GM21515 (cell line): ENCODE data around the gene SLC22A5.
"Not testable (repeated sequence)": the region's sequence is repeated elsewhere in the genome, so short reads cannot be mapped to it uniquely, and the experiment has no call there.

Experiments
- ATAC-seq: cut with Tn5 transposase; IDR thresholded peaks from one replicate; pipeline ENCODE4 v1.9.1; 2021; ENCODE audit not compliant: unreplicated experiment

Gene SLC22A5

GRCh38 chr5:132426525-132427138 lies 57.1 kb downstream of the SLC22A5 start:
- ATAC-seq = peak; percentile 35

- ATAC-seq = no peak
Observed at GRCh38 chr5:132427281-132428146, 58.0 kb downstream of the SLC22A5 start.

GRCh38 chr5:132428147-132428482 lies 58.6 kb downstream of the SLC22A5 start:
- ATAC-seq = no peak

- ATAC-seq = no peak
Observed at GRCh38 chr5:132428484-132429462, 59.3 kb downstream of the SLC22A5 start.

- no peak for ATAC-seq
Observed at GRCh38 chr5:132429463-132430440, 60.2 kb downstream of the SLC22A5 start.

- ATAC-seq = no peak
Observed at GRCh38 chr5:132430746-132431145, 61.2 kb downstream of the SLC22A5 start.

GRCh38 chr5:132431632-132432031 lies 62.1 kb downstream of the SLC22A5 start:
- no peak for ATAC-seq

- no peak for ATAC-seq
Observed at GRCh38 chr5:132433141-132433540, 63.6 kb downstream of the SLC22A5 start.

GRCh38 chr5:132434416-132435286 lies 65.1 kb downstream of the SLC22A5 start:
- ATAC-seq = no peak

- ATAC-seq = no peak
Observed at GRCh38 chr5:132435447-132435846, 65.9 kb downstream of the SLC22A5 start.

- no peak for ATAC-seq
Observed at GRCh38 chr5:132435886-132436285, 66.4 kb downstream of the SLC22A5 start.

- ATAC-seq = no peak
Observed at GRCh38 chr5:132436936-132437335, 67.4 kb downstream of the SLC22A5 start.

GRCh38 chr5:132437604-132438266 lies 68.2 kb downstream of the SLC22A5 start:
- ATAC-seq = peak; percentile 84

- not testable (repeated sequence) for ATAC-seq
Observed at GRCh38 chr5:132438267-132438645, 68.7 kb downstream of the SLC22A5 start.

- ATAC-seq = no peak
Observed at GRCh38 chr5:132438917-132439316, 69.4 kb downstream of the SLC22A5 start.

- no peak for ATAC-seq
Observed at GRCh38 chr5:132439521-132440089, 70.1 kb downstream of the SLC22A5 start.

- no peak for ATAC-seq
Observed at GRCh38 chr5:132444061-132444460, 74.6 kb downstream of the SLC22A5 start.
